ENCODE data around the gene MESP2. TPM values are rescaled to one million over a fixed set of nuclear protein-coding genes. Genes with fewer than 3 reads are reported as not detected.
A peak's percentile ranks its signal among the peaks of the same experiment; 100 is the strongest.

MESP2 gene
- polyA plus RNA-seq, 6 donors from 2014 or later, result not detected

- H3K4me1 Mint-ChIP-seq, result peaks cover 10 to 22% (median 13%) of the 10 kb centered on the region in 3 donors
- H3K27me3 Mint-ChIP-seq, result peaks cover 12 to 28% (median 23%) of the 10 kb centered on the region in 3 donors
- H3K4me3 Mint-ChIP-seq, result no peak overlapping the region
- DNase-seq, result no peak
- no peaks in the 10 kb centered on the region for H3K9me3 Mint-ChIP-seq
- no peak for ATAC-seq (ENCODE audit: low read depth in 2 of 2)
- H3K36me3 Mint-ChIP-seq, result no peaks in the 10 kb centered on the region
- peak overlapping the region in 2 of 6 donors; percentile 45 to 59 for H3K27ac Mint-ChIP-seq
Observed at GRCh38 chr15:89823836-89824606, 47.9 kb downstream of the MESP2 start.

GRCh38 chr15:89824607-89824867, 48.4 kb downstream of the MESP2 start:
- H3K36me3 Mint-ChIP-seq, result no peaks in the 10 kb centered on the region
- DNase-seq (no peak), ATAC-seq (ENCODE audit: low read depth in 2 of 2) (no peak)
- H3K9me3 Mint-ChIP-seq, result no peaks in the 10 kb centered on the region
- H3K4me3 Mint-ChIP-seq, result no peak overlapping the region
- no peak overlapping the region for H3K27ac Mint-ChIP-seq
- peaks cover 10 to 22% (median 13%) of the 10 kb centered on the region in 3 donors for H3K4me1 Mint-ChIP-seq
- peaks cover 12 to 28% (median 23%) of the 10 kb centered on the region in 3 donors for H3K27me3 Mint-ChIP-seq

- Mint-ChIP-seq H3K4me3 (no peak overlapping the region), H3K4me1 (peaks cover 13 to 22% (median 16%) of the 10 kb centered on the region in 3 donors), H3K27me3 (peaks cover 12 to 27% (median 23%) of the 10 kb centered on the region in 3 donors), H3K36me3 (no peaks in the 10 kb centered on the region), H3K9me3 (no peaks in the 10 kb centered on the region), H3K27ac (peak overlapping the region in 3 of 6 donors; percentile 27 to 71 (median 35))
- peak; percentile 70 to 83 for ATAC-seq (ENCODE audit: low read depth in 2 of 2)
- no peak for DNase-seq
Observed at GRCh38 chr15:89825271-89825940, 49.3 kb downstream of the MESP2 start.

- Mint-ChIP-seq H3K36me3 (no peaks in the 10 kb centered on the region), H3K9me3 (no peaks in the 10 kb centered on the region), H3K27ac (peak overlapping the region in 2 of 6 donors; percentile 54 to 76), H3K4me3 (no peak overlapping the region), H3K4me1 (peaks cover 14 to 22% (median 17%) of the 10 kb centered on the region in 3 donors), H3K27me3 (peaks cover 10 to 14% (median 10%) of the 10 kb centered on the region in 3 donors)
- ATAC-seq (ENCODE audit: low read depth in 2 of 2) (no peak), DNase-seq (no peak)
Observed at GRCh38 chr15:89826671-89827655, 50.8 kb downstream of the MESP2 start.

GRCh38 chr15:89827829-89828228, 51.7 kb downstream of the MESP2 start:
- DNase-seq (no peak), ATAC-seq (ENCODE audit: low read depth in 2 of 2) (no peak)
- peak overlapping the region in 2 of 6 donors; percentile 11 to 76 for H3K27ac Mint-ChIP-seq
- peaks cover 14 to 17% (median 17%) of the 10 kb centered on the region in 3 donors for H3K4me1 Mint-ChIP-seq
- no peaks in the 10 kb centered on the region for H3K36me3 Mint-ChIP-seq
- H3K9me3 Mint-ChIP-seq, result no peaks in the 10 kb centered on the region
- H3K27me3 Mint-ChIP-seq, result peaks cover 1 to 7% (median 5%) of the 10 kb centered on the region in 3 donors
- H3K4me3 Mint-ChIP-seq, result no peak overlapping the region

Other genes starting within 250 kb of the MESP2 start
- not detected for gene TICRR, start 200.9 kb upstream of the MESP2 start, polyA plus RNA-seq (ENCODE audit: low read depth in 6 of 6)
- gene KIF7, start 120.9 kb upstream of the MESP2 start, polyA plus RNA-seq (ENCODE audit: low read depth in 6 of 6), result under 1 TPM in 1 of 6 donors, not detected in 5; 0.15 TPM
- gene PLIN1, start 97.0 kb upstream of the MESP2 start, polyA plus RNA-seq (ENCODE audit: low read depth in 6 of 6), result under 1 TPM in 1 of 6 donors, not detected in 5; 0.25 TPM
- 1 to 10 TPM in 4 of 6 donors, under 1 TPM in 1, not detected in 1; 0.98 to 3.5 (median 1.7) TPM for gene PEX11A, start 85.6 kb upstream of the MESP2 start, polyA plus RNA-seq (ENCODE audit: low read depth in 6 of 6)
- not detected for gene WDR93, start 85.5 kb upstream of the MESP2 start, polyA plus RNA-seq (ENCODE audit: low read depth in 6 of 6)
- gene MESP1, start 25.1 kb upstream of the MESP2 start, polyA plus RNA-seq (ENCODE audit: low read depth in 6 of 6), result under 1 TPM in 4 of 6 donors, not detected in 2; 0.28 to 0.71 (median 0.50) TPM
- under 1 TPM in 5 of 6 donors, not detected in 1; 0.13 to 0.62 (median 0.28) TPM for gene ANPEP, start 38.5 kb downstream of the MESP2 start, polyA plus RNA-seq (ENCODE audit: low read depth in 6 of 6)
- 10 to 100 TPM; 19.3 to 40.9 (median 35.9) TPM for gene AP3S2, start 117.7 kb downstream of the MESP2 start, polyA plus RNA-seq (ENCODE audit: low read depth in 6 of 6)
- gene ARPIN, start 136.6 kb downstream of the MESP2 start, polyA plus RNA-seq (ENCODE audit: low read depth in 6 of 6), result not detected
- 1 to 10 TPM in 5 of 6 donors, under 1 TPM in 1; 0.64 to 2.4 (median 2.0) TPM for gene ZNF710, start 225.0 kb downstream of the MESP2 start, polyA plus RNA-seq (ENCODE audit: low read depth in 6 of 6)

Measured in naive B cell (primary cell).